Lower lobe of right lung (tissue), 2 donors: ENCODE results near the gene MSANTD2. TPM values are rescaled to one million over a fixed set of nuclear protein-coding genes. Genes with fewer than 3 reads are reported as not detected.

ENCODE experiments used
- ATAC-seq, 2 donors: fragments of 200-7000 bp; cut with Tn5 transposase; one replicate each; pipeline ENCODE4 v1.9.1; 2020 to 2022; ENCODE audit warnings: mild to moderate bottlenecking in 2 of 2, moderate library complexity in 2 of 2
- DNase-seq: peaks from one replicate; pipeline ENCODE4 v3.0.0-alpha.2; 2020
- H3K27ac ChIP-seq: fragments of 200-600 bp; one replicate; pipeline ENCODE4 v1.8.0; 2022
- H3K27me3 ChIP-seq: fragments of 200-600 bp; one replicate; pipeline ENCODE4 v1.8.0; 2022; ENCODE audit warnings: low read depth
- H3K36me3 ChIP-seq: fragments of 200-600 bp; one replicate; pipeline ENCODE4 v1.8.0; 2022; ENCODE audit warnings: mild to moderate bottlenecking
- H3K4me1 ChIP-seq: fragments of 200-600 bp; one replicate; pipeline ENCODE4 v1.8.0; 2022
- H3K4me3 ChIP-seq: fragments of 200-600 bp; one replicate; pipeline ENCODE4 v1.8.0; 2022; ENCODE audit warnings: mild to moderate bottlenecking
- H3K9me3 ChIP-seq: fragments of 200-600 bp; one replicate; pipeline ENCODE4 v1.8.0; 2022
- CTCF ChIP-seq: fragments of 200-600 bp; IDR thresholded peaks from one replicate; pipeline ENCODE4 v1.8.0; 2022; ENCODE audit warnings: antibody characterized with exemption, mild to moderate bottlenecking
- intact Hi-C: fragments of 100-400 bp; cut with DNase I; formaldehyde crosslinking; loops from one replicate; pipeline ENCODE4 v1.11.0; 2022
- total RNA-seq: library from RNA; stranded (reverse); fragmentation: NEBNext Ultra II Directional; extraction: Animal tissue kit (Norgen Biotek cat#: 25700); gene quantifications from one replicate; pipeline ENCODE4 v1.2.1, GENCODE V29; 2021
- donor health status: DM: no; HTN: yes; CAD: no; lungs with severe emphysema.

Gene MSANTD2
- total RNA-seq, 1 donor from 2014 or later = 15.4 TPM

GRCh38 chr11:124841840-124842239 lies 41.6 kb upstream of the MSANTD2 start:
- intact Hi-C loops = no loop called here
- Histone ChIP-seq H3K4me1 (peaks cover 29% of the 10 kb centered on the region), H3K9me3 (no peaks in the 10 kb centered on the region), H3K4me3 (no peak overlapping the region), H3K27me3 (peaks cover 92% of the 10 kb centered on the region), H3K36me3 (no peaks in the 10 kb centered on the region), H3K27ac (no peak overlapping the region)
- no peak for DNase-seq
- TF ChIP-seq CTCF = no peak
- peak; percentile 6 to 8 for ATAC-seq

GRCh38 chr11:124841201-124841600 lies 41.0 kb upstream of the MSANTD2 start:
- intact Hi-C loops = no loop called here
- ATAC-seq = no peak
- DNase-seq = no peak
- H3K4me3 ChIP-seq = no peak overlapping the region
- no peaks in the 10 kb centered on the region for H3K36me3 ChIP-seq
- TF ChIP-seq CTCF = no peak
- H3K27ac ChIP-seq = no peak overlapping the region
- H3K27me3 ChIP-seq = peaks cover 85% of the 10 kb centered on the region
- no peaks in the 10 kb centered on the region for H3K9me3 ChIP-seq
- peaks cover 32% of the 10 kb centered on the region for H3K4me1 ChIP-seq

- peaks cover 80% of the 10 kb centered on the region for H3K27me3 ChIP-seq
- DNase-seq (no peak), ATAC-seq (no peak)
- no peaks in the 10 kb centered on the region for H3K9me3 ChIP-seq
- H3K36me3 ChIP-seq = no peaks in the 10 kb centered on the region
- intact Hi-C loops = no loop called here
- H3K4me1 ChIP-seq = peaks cover 33% of the 10 kb centered on the region
- no peak for TF ChIP-seq CTCF
- no peak overlapping the region for H3K27ac ChIP-seq
- no peak overlapping the region for H3K4me3 ChIP-seq
Measured at GRCh38 chr11:124840666-124841065, 40.5 kb upstream of the MSANTD2 start.

- no peaks in the 10 kb centered on the region for H3K36me3 ChIP-seq
- DNase-seq (no peak), ATAC-seq (no peak)
- H3K27ac ChIP-seq = no peak overlapping the region
- H3K9me3 ChIP-seq = no peaks in the 10 kb centered on the region
- intact Hi-C loops = no loop called here
- H3K27me3 ChIP-seq = peaks cover 74% of the 10 kb centered on the region
- H3K4me1 ChIP-seq = peaks cover 33% of the 10 kb centered on the region
- no peak for TF ChIP-seq CTCF
- H3K4me3 ChIP-seq = peak overlapping the region; percentile 46
Measured at GRCh38 chr11:124839972-124840621, 39.9 kb upstream of the MSANTD2 start.

- ATAC-seq (no peak), DNase-seq (no peak)
- Histone ChIP-seq H3K4me3 (peak overlapping the region; percentile 46), H3K4me1 (peaks cover 33% of the 10 kb centered on the region), H3K36me3 (no peaks in the 10 kb centered on the region), H3K9me3 (no peaks in the 10 kb centered on the region), H3K27me3 (peaks cover 67% of the 10 kb centered on the region), H3K27ac (no peak overlapping the region)
- no peak for TF ChIP-seq CTCF
- intact Hi-C loops = no loop called here
Measured at GRCh38 chr11:124839128-124839971, 39.1 kb upstream of the MSANTD2 start.
